HG02678 (cell line): ENCODE data around the gene MYH14.

Experiments used
- ATAC-seq: cut with Tn5 transposase; IDR thresholded peaks from one replicate; pipeline ENCODE4 v1.9.1; 2021; ENCODE audit warnings: mild to moderate bottlenecking, moderate library complexity; ENCODE audit not compliant: unreplicated experiment

Gene MYH14

GRCh38 chr19:50192463-50193211, 10.8 kb upstream of the MYH14 start:
- no peak for ATAC-seq

- ATAC-seq: no peak
Observed at GRCh38 chr19:50195224-50195623, 8.2 kb upstream of the MYH14 start.

GRCh38 chr19:50196322-50196932, 7.0 kb upstream of the MYH14 start:
- no peak for ATAC-seq

GRCh38 chr19:50197348-50197747, 6.1 kb upstream of the MYH14 start:
- ATAC-seq: no peak

- ATAC-seq: no peak
Observed at GRCh38 chr19:50198431-50199258, 4.8 kb upstream of the MYH14 start.

- no peak for ATAC-seq
Observed at GRCh38 chr19:50199259-50199555, 4.2 kb upstream of the MYH14 start.

DNA sequence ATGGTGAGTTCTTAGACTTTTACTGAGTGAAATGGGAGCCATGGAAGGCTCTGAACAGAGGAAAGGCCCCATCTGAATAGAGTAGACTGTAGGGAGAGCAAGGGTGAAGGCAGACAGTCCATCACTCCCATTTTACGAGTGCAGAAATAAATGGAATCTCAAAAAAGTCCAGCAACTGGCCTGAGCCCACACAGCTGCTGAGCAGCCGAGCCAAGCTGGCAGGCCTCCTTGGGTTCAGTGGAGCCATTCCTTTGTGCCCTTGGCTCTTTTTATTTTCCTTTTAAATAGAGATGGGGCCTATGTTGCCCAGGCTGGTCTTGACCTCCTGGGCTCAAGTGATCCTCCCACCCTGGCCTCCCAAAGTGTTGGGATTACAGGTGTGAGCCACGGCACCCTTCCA, 1.0 kb upstream of the MYH14 start:
- ATAC-seq: no peak

- no peak for ATAC-seq
Observed at GRCh38 chr19:50202962-50203280, 501 bp upstream of the MYH14 start.

DNA sequence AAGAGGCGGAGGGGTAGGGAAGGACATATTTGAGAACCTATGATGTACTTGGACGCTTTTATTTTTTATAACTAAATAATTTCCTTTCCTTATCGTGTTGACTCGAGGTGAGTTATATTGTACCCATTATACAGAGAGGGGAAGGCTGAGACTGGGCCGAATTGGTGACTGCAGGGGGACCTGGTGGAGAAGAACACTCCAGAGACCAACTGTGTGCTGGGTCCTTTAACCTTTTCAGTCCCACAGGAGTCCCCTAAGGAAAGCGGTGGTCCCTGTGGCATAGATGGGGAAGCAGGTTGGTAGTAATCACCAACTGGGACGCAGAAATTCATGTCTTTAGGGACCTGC, 633 bp downstream of the MYH14 start:
- ATAC-seq: no peak

DNA sequence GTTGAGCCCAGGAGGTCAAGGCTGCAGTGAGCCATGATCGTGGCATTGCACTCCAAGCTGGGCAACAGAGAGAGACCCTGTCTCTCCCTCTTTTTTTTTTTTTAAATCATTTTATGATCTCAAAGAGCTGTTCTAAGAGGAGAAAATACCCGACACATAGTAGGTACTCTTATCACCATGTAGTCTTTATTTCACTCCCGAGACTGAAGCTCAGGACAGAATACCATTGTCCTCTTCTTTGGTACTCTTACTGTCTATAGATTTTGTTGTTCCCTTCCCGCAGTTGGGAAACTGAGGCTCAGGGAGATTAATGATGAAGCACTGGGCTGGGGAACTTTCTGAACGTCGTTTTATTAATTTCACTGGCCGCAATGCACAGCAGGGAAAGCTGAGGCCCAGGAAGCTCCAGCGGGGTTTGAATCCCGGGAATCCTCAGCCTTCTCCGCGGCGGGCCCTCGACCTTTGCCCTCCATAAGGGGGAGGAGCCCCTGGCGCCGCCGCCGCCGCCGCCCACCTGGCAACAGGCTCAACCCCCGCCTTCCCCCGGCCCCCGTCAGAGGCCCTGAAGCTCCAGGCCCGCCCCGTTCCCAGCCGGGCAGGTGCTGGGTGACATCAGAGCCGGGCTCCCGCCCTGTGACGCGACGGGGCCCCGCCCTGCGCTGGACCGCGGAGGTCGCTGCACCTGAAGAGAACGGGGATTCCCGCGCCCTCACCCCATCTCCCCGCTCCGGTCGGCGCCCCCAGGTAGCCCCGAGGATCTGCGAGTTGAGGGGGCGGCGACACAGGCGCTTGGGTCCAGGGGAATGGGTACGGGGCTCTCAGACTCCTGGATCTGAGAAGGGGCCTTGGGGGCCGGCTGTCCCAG, 1.6 kb downstream of the MYH14 start:
- ATAC-seq: no peak

DNA sequence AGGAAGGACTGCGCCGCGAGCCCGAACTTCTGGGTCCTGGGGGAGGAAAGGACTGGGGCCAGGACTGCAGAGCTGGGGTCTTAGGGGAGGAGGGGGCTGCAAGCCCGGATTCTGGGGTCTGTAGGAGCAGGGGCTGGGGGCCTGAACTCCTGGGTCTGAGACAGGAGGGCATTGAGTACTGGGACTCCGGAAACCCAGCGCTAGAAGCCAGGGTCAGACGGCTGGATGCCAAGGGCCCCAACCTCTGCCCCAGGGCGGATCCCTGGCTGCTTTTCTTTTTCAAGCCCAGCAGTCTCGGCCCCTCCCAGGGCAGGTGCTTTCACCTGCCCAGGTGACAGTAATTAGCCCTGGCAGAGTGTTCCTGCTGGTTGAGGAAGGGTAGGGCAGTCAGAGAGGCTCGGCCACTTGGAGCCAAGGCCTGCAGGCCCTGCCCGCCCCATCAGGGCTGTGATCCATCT, 2.3 kb downstream of the MYH14 start:
- ATAC-seq: no peak

DNA sequence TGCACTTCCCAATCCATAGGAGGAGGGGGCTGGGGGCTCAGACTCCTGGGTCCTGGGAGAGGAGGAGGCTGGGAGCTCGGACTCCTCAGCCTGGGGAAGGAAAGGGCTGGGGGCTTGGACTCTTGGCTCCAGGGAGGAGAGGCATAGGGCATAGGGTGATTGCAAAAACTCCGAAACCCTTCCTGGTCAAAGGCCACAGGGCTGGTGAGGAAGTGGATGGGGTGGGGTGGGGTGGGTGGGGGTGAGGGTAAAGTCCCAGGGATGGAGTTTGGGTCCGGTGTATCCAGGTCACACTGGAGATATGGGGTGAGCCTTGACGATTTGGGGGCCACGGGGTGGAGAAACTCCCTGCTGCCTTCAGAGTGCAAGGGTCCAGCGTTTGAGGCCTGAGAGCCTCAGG, 2.8 kb downstream of the MYH14 start:
- no peak for ATAC-seq

- no peak for ATAC-seq
Observed at GRCh38 chr19:50207730-50208129, 4.3 kb downstream of the MYH14 start.

DNA sequence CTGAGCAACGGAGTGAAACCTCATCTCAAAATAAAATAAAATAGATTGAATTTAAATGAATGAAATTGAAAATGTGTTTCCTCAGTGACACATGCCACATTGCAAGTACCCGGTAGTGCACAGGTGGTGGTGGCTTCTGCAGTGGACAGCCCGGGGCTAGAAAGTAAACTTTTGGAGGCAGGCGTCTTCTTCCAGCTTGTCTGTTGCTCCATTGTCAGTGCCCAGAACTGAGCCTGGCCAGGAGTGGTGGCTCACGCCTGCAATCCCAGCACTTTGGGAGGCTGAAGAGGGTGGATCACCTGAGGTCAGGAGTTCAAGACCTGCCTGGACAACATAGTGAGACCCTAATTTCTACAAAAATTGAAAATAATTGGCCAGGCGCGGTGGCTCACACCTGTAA, 5.7 kb downstream of the MYH14 start:
- no peak for ATAC-seq

- no peak for ATAC-seq
Observed at GRCh38 chr19:50210425-50210824, 7.0 kb downstream of the MYH14 start.

- no peak for ATAC-seq
Observed at GRCh38 chr19:50213925-50214324, 10.5 kb downstream of the MYH14 start.

- no peak for ATAC-seq
Observed at GRCh38 chr19:50214699-50215543, 11.5 kb downstream of the MYH14 start.

- ATAC-seq: no peak
Observed at GRCh38 chr19:50215820-50216219, 12.4 kb downstream of the MYH14 start.

DNA sequence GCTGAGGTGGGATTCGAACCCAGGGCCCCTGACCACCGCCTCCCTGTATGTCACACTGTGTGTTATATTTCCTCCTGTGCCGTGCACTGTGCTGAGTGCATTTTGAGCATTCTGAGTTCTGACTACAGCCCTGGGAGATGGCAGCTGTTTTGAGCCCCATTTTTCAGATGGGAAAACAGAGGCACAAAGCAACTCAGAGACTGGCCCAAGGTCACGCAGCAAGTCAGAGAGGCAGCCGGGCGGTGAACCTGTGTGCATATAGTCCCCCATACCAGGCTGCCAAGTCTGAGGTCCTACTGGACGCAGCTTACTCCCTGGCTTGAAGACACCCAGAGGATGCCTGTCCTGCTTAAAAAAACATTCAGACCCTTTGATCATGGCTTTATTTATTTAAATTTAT, 17.7 kb downstream of the MYH14 start:
- ATAC-seq: no peak

GRCh38 chr19:50222691-50223438, 19.4 kb downstream of the MYH14 start:
- no peak for ATAC-seq
